ENCODE results near the gene MPLKIP.
"Not testable (repeated sequence)": the region's sequence is repeated elsewhere in the genome, so short reads cannot be mapped to it uniquely, and the experiment has no call there.

The MPLKIP gene

GRCh38 chr7:40134428-40135316, at the start of gene MPLKIP, which contains the start of gene SUGCT:
TSS of gene MPLKIP (minus strand) at chr7:40134622. CDS start at chr7:40134567, 55 bp downstream.
TSS of gene SUGCT (plus strand) at chr7:40135005.
- peak; percentile 68 for DNase-seq

GRCh38 chr7:40182452-40182851, 48.0 kb upstream of the MPLKIP start:
- DNase-seq, result no peak

- no peak for DNase-seq
These were observed 42.6 kb upstream of the MPLKIP start for GRCh38 chr7:40177071-40177470.

- no peak for DNase-seq
These were observed 41.5 kb upstream of the MPLKIP start for GRCh38 chr7:40175725-40176510.

GRCh38 chr7:40175256-40175655, 40.8 kb upstream of the MPLKIP start:
- not testable (repeated sequence) for DNase-seq

- not testable (repeated sequence) for DNase-seq
These were observed 38.7 kb upstream of the MPLKIP start for GRCh38 chr7:40173121-40173520.

- not testable (repeated sequence) for DNase-seq
These were observed 33.8 kb upstream of the MPLKIP start for GRCh38 chr7:40168266-40168665.

- DNase-seq, result no peak
These were observed 32.9 kb upstream of the MPLKIP start for GRCh38 chr7:40167291-40167690.

GRCh38 chr7:40165216-40165615, 30.8 kb upstream of the MPLKIP start:
- DNase-seq, result no peak

- DNase-seq, result no peak
These were observed 28.1 kb upstream of the MPLKIP start for GRCh38 chr7:40162516-40162915.

- no peak for DNase-seq
These were observed 22.6 kb upstream of the MPLKIP start for GRCh38 chr7:40156988-40157387.

- DNase-seq, result no peak
These were observed 17.1 kb upstream of the MPLKIP start for GRCh38 chr7:40151504-40151903.

GRCh38 chr7:40148671-40149070, 14.2 kb upstream of the MPLKIP start:
- no peak for DNase-seq

GRCh38 chr7:40148247-40148580, 13.8 kb upstream of the MPLKIP start:
- DNase-seq, result not testable (repeated sequence)

GRCh38 chr7:40147371-40148246, 13.2 kb upstream of the MPLKIP start:
- no peak for DNase-seq

- DNase-seq, result not testable (repeated sequence)
These were observed 11.2 kb upstream of the MPLKIP start for GRCh38 chr7:40145596-40146130.

- not testable (repeated sequence) for DNase-seq
These were observed 7.5 kb upstream of the MPLKIP start for GRCh38 chr7:40141916-40142315.

- not testable (repeated sequence) for DNase-seq
These were observed 5.5 kb upstream of the MPLKIP start for GRCh38 chr7:40139891-40140290.

GRCh38 chr7:40138973-40139372, 4.6 kb upstream of the MPLKIP start:
- no peak for DNase-seq

GRCh38 chr7:40137563-40137962, 3.1 kb upstream of the MPLKIP start:
- no peak for DNase-seq

- DNase-seq, result no peak
These were observed 842 bp upstream of the MPLKIP start for GRCh38 chr7:40135317-40135610.

- DNase-seq, result no peak
These were observed 628 bp downstream of the MPLKIP start for GRCh38 chr7:40133561-40134427.

All from NCI-H1105 (cell line).